GM12878 (cell line): ENCODE results near the gene VPS26A. TPM values are rescaled to one million over a fixed set of nuclear protein-coding genes. Genes with fewer than 3 reads are reported as not detected.

ENCODE experiments used
- ATAC-seq: fragments of 200-7000 bp; cut with Tn5 transposase; 3 replicates; pipeline ENCODE4 v1.9.1; 2020; ENCODE audit warnings: mild to moderate bottlenecking, moderate library complexity
- BruUV-seq: library from RNA; stranded (reverse); fragments of 400-500 nt; replicated peaks from 2 replicates; lab custom pipeline; 2021; lab: Mats Ljungman, UMichigan
- CTCF ChIA-PET: fragments of 300-600 bp; sonication (Branson Sonifier 250); formaldehyde crosslinking; extraction: SDS; loops from one replicate; lab custom pipeline; 2021; ENCODE audit warnings: inconsistent platforms; lab: Yijun Ruan, JAX
- POLR2A ChIA-PET: fragments of 350-600 bp; formaldehyde crosslinking; extraction: SDS; loops from one replicate; lab custom pipeline; 2021; ENCODE audit warnings: inconsistent platforms; lab: Charles Lee
- RAD21 ChIA-PET: fragments of 300-600 bp; sonication (Branson Sonifier 250); formaldehyde crosslinking; loops from one replicate; lab custom pipeline; 2023; ENCODE audit warnings: antibody characterized with exemption; ENCODE audit not compliant: unreplicated experiment; lab: Charles Lee
- SMC1A ChIA-PET: fragments of 300-600 bp; sonication (Branson Sonifier 250); formaldehyde crosslinking; loops from one replicate; lab custom pipeline; 2023; ENCODE audit not compliant: unreplicated experiment, uncharacterized antibody; lab: Charles Lee
- DNase-seq: peaks from one replicate; pipeline ENCODE4 v3.0.0-alpha.2; 2011; ENCODE audit warnings: low read depth, low spot score
- FAIRE-seq: peaks from 3 replicates; lab custom pipeline; 2011; peaks lifted over from hg19 to GRCh38; lab: Jason Lieb, UNC
- H2AFZ ChIP-seq: 2 replicates; pipeline ENCODE4 v1.6.0; 2011; ENCODE audit warnings: low read depth, low read length, control low read depth; ENCODE audit not compliant: control insufficient read depth
- H3K27ac ChIP-seq: 2 replicates; pipeline ENCODE4 v1.5.1; 2011; ENCODE audit warnings: control low read depth; ENCODE audit not compliant: control insufficient read depth, insufficient read depth
- H3K27me3 ChIP-seq, 2 experiments: replicated peaks in 1 of 2; 2 replicates each; pipeline versions ENCODE4 v1.6.0 to v1.6.1; 2011; ENCODE audit warnings: low read length in 1 of 2; ENCODE audit not compliant: control insufficient read depth in 2 of 2, insufficient read depth in 2 of 2
- H3K36me3 ChIP-seq, 2 experiments: 2 replicates each; pipeline ENCODE4 v1.5.1; 2011; ENCODE audit warnings: low read length in 1 of 2; ENCODE audit not compliant: control insufficient read depth in 2 of 2, insufficient read depth in 2 of 2
- H3K4me1 ChIP-seq: 2 replicates; pipeline ENCODE4 v1.6.1; 2011; ENCODE audit warnings: mild to moderate bottlenecking, low read length, moderate library complexity, mixed read lengths; ENCODE audit not compliant: control insufficient read depth, insufficient read depth
- H3K4me2 ChIP-seq: 2 replicates; pipeline ENCODE4 v1.6.0; 2011; ENCODE audit warnings: control low read depth; ENCODE audit not compliant: control insufficient read depth, insufficient read depth
- H3K4me3 ChIP-seq: fragments of 200-600 bp; sonication (generic); 2 replicates; pipeline ENCODE4 v1.5.1; 2016
- H3K79me2 ChIP-seq: 2 replicates; pipeline ENCODE4 v1.6.0; 2011; ENCODE audit warnings: low read length; ENCODE audit not compliant: control insufficient read depth, insufficient read depth
- H3K9ac ChIP-seq: 2 replicates; pipeline ENCODE4 v1.8.0; 2011; ENCODE audit warnings: low read length, control low read depth, mixed read lengths; ENCODE audit not compliant: control insufficient read depth, insufficient read depth
- H3K9me3 ChIP-seq: replicated peaks from 3 replicates; pipeline ENCODE4 v1.5.1; 2011; ENCODE audit warnings: mild to moderate bottlenecking, low read length; ENCODE audit not compliant: control insufficient read depth, insufficient read depth
- H4K20me1 ChIP-seq: 2 replicates; pipeline ENCODE4 v1.6.0; 2011; ENCODE audit not compliant: control insufficient read depth, insufficient read depth
- ASH2L ChIP-seq: fragments of 300-600, 200-600 bp; sonication (generic); IDR thresholded peaks from 2 replicates; pipeline ENCODE4 v1.6.1; 2017; ENCODE audit warnings: low read depth, mild to moderate bottlenecking, borderline replicate concordance
- FOXM1 ChIP-seq: IDR thresholded peaks from 2 replicates; pipeline ENCODE4 v1.6.1; 2012; ENCODE audit warnings: low read depth, mild to moderate bottlenecking, inconsistent platforms, low read length, moderate library complexity
- GABPA ChIP-seq: IDR thresholded peaks from 2 replicates; pipeline ENCODE4 v1.6.1; 2014; ENCODE audit warnings: antibody characterized with exemption, low read depth, mild to moderate bottlenecking, inconsistent platforms
- JUND ChIP-seq: IDR thresholded peaks from 2 replicates; pipeline ENCODE4 v1.6.1; 2012; ENCODE audit warnings: low read depth, mild to moderate bottlenecking, low read length, improper control_type of control experiment, moderate library complexity
- POLR2AphosphoS5 ChIP-seq: IDR thresholded peaks from 2 replicates; pipeline ENCODE4 v1.6.1; 2011; ENCODE audit warnings: mild to moderate bottlenecking, low read length, inconsistent platforms
- RB1 ChIP-seq: fragments of 450-650 bp; formaldehyde crosslinking; IDR thresholded peaks from 2 replicates; pipeline ENCODE4 v1.6.1; 2017; ENCODE audit warnings: mild to moderate bottlenecking, borderline replicate concordance
- ZNF384 ChIP-seq: IDR thresholded peaks from 2 replicates; pipeline ENCODE4 v1.6.1; 2012; ENCODE audit warnings: low read depth, mild to moderate bottlenecking, low read length, improper control_type of control experiment, borderline replicate concordance
- ZZZ3 ChIP-seq: IDR thresholded peaks from 2 replicates; pipeline ENCODE4 v1.6.1; 2011; ENCODE audit warnings: low read depth; ENCODE audit not compliant: control insufficient read depth, insufficient read length
- WGBS: methylation state at CpG from one replicate; pipeline ENCODE4 v1.1.6; 2016; ENCODE audit warnings: low lambda C conversion rate; ENCODE audit not compliant: insufficient replicate concordance, insufficient coverage; ENCODE audit errors: missing lambda C conversion rate; 5-methylcytosine and 5-hydroxymethylcytosine counted together
- in situ Hi-C: fragments of 300-500 bp; cut with MboI; formaldehyde crosslinking; loops from 9 replicates; pipeline ENCODE4 v1.14.3; 2018; ENCODE audit warnings: mixed read lengths
- intact Hi-C: fragments of 100-400 bp; cut with micrococcal nuclease; formaldehyde crosslinking; loops from one replicate; pipeline ENCODE4 v1.14.2; 2022; ENCODE audit not compliant: unreplicated experiment
- polyA plus RNA-seq, 11 experiments: library from polyadenylated mRNA; depleted of rRNA in 4 of 11; unstranded in 6 of 11; stranded (reverse) in 5 of 11; fragments of >200 nt; fragmentation: Nextera tagmentation in 4 of 11; fragmentation: Illumina TruSeq in 1 of 11; extraction: Ambion mirVana in 4 of 11; extraction: Trizol in 1 of 11; gene quantifications; 1 replicate in 1 of 11; 2 replicates in 10 of 11; pipeline versions ENCODE4 v1.2.1 to v1.2.3, GENCODE V29; 2011 to 2016; ENCODE audit warnings: inconsistent platforms in 2 of 11, missing spikeins in 2 of 11, low read depth in 1 of 11
- total RNA-seq, 4 experiments: library from RNA; depleted of rRNA in 3 of 4; stranded (reverse); fragments of >200 nt in 3 of 4; fragmentation: Illumina TruSeq in 1 of 4; extraction: Trizol in 1 of 4; gene quantifications; 2 replicates each; pipeline versions ENCODE4 v1.2.1 to v1.2.3, GENCODE V29; 2013 to 2021
- TF ChIP-seq, protein P1 (sequence below): IDR thresholded peaks from 2 replicates; pipeline ENCODE4 v1.6.1; 2011; ENCODE audit warnings: mild to moderate bottlenecking, low read depth, low read length, moderate library complexity; ENCODE audit not compliant: insufficient replicate concordance
- TF ChIP-seq, protein P2 (sequence below): fragments of 450-650 bp; IDR thresholded peaks from 2 replicates; pipeline ENCODE4 v1.6.1; 2018; ENCODE audit warnings: borderline replicate concordance, mild to moderate bottlenecking; ENCODE audit not compliant: partially characterized antibody
- TF ChIP-seq, protein P3 (sequence below): fragments of 150-350 bp; IDR thresholded peaks from 2 replicates; pipeline ENCODE4 v1.6.1; 2014; ENCODE audit warnings: mild to moderate bottlenecking, low read depth, low read length
- TF ChIP-seq, protein P4 (sequence below): fragments of 450-650 bp; IDR thresholded peaks from 2 replicates; pipeline ENCODE4 v1.6.1; 2017; ENCODE audit warnings: mild to moderate bottlenecking

VPS26A gene
- total and polyA plus RNA-seq, 10 of the 15 experiments (the other 5 are each of a cell fraction or from before 2014, with no cell fraction given): 16.8 to 72.3 (median 26.8) TPM

DNA sequence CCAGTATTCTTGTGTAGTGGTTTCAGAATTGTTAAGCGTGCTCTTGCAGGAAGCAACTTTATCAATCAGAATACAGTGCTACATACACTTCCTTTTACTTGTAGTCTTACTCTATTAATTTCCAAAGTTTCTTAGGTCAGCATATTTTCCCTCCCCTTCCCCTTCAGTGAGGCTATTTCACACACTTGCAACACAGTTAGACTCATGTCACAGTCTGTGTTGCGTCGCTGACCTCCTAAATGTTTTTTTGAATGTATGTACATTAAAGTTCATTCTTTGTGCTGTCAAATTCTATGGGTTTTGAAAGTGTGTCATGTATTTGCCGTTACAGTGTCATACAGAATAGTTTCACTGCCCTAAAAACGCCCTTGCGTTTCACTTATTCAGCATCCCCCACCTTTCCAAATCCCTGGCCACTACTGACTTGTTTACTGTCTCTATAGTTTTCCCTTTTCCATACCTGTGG, 90.7 kb downstream of the VPS26A start (continued):
- TF ChIP-seq, protein P1, sequence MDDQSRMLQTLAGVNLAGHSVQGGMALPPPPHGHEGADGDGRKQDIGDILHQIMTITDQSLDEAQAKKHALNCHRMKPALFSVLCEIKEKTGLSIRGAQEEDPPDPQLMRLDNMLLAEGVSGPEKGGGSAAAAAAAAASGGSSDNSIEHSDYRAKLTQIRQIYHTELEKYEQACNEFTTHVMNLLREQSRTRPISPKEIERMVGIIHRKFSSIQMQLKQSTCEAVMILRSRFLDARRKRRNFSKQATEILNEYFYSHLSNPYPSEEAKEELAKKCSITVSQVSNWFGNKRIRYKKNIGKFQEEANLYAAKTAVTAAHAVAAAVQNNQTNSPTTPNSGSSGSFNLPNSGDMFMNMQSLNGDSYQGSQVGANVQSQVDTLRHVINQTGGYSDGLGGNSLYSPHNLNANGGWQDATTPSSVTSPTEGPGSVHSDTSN: no peak

DNA sequence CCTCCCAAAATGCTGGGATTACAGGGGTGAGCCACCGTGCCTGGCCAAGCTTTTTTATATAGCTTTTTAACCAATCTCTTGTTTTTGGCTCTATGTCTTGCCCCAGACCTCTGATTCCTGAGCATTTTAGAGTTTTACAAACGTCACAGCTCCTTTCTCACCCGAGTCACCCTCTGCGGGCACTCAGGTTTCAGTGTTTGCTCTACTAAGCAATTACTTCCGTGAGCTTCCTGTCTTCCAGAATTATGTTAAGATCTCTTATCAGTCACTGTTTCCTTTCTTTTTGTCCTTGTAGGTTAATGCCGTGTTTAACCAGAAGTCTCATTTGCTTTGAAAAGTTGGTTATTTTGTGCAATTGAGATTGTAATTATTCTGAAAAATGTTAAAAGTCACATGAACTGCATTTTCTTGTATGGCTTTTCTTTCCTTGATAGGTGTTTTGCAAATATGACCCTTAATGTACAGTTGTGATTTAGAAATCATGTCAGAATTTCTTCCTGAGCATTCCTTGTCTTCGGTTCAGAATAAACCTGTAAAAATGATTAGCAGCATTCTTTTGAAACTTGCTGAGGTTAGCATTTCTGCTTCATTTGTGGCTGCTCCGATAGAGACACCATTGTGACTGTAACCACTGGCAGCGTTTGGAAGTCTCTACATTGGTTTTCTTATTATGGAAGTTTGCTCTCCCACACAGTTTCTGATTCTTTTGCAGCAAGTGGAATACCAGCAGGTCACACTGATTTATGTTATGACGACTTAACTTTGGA, 91.6 kb downstream of the VPS26A start:
- FAIRE-seq: no peak
- CTCF ChIA-PET: interaction anchor here (1.1 to 2.0 kb wide), 3 partner anchors 10 to 211 kb away, joined by 3 to 4 read pairs (median 4); no protein-coding TSS in a partner anchor
- TF ChIP-seq, protein P2, sequence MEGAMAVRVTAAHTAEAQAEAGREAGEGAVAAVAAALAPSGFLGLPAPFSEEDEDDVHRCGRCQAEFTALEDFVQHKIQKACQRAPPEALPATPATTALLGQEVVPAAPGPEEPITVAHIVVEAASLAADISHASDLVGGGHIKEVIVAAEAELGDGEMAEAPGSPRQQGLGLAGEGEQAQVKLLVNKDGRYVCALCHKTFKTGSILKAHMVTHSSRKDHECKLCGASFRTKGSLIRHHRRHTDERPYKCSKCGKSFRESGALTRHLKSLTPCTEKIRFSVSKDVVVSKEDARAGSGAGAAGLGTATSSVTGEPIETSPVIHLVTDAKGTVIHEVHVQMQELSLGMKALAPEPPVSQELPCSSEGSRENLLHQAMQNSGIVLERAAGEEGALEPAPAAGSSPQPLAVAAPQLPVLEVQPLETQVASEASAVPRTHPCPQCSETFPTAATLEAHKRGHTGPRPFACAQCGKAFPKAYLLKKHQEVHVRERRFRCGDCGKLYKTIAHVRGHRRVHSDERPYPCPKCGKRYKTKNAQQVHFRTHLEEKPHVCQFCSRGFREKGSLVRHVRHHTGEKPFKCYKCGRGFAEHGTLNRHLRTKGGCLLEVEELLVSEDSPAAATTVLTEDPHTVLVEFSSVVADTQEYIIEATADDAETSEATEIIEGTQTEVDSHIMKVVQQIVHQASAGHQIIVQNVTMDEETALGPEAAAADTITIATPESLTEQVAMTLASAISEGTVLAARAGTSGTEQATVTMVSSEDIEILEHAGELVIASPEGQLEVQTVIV: no peak
- TF ChIP-seq GABPA: no peak
- TF ChIP-seq RB1: no peak
- TF ChIP-seq JUND: no peak
- no peak for TF ChIP-seq ASH2L
- TF ChIP-seq, protein P3, sequence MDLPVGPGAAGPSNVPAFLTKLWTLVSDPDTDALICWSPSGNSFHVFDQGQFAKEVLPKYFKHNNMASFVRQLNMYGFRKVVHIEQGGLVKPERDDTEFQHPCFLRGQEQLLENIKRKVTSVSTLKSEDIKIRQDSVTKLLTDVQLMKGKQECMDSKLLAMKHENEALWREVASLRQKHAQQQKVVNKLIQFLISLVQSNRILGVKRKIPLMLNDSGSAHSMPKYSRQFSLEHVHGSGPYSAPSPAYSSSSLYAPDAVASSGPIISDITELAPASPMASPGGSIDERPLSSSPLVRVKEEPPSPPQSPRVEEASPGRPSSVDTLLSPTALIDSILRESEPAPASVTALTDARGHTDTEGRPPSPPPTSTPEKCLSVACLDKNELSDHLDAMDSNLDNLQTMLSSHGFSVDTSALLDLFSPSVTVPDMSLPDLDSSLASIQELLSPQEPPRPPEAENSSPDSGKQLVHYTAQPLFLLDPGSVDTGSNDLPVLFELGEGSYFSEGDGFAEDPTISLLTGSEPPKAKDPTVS: no peak
- TF ChIP-seq FOXM1: no peak
- TF ChIP-seq ZNF384: no peak
- TF ChIP-seq ZZZ3: no peak
- TF ChIP-seq, protein P4, sequence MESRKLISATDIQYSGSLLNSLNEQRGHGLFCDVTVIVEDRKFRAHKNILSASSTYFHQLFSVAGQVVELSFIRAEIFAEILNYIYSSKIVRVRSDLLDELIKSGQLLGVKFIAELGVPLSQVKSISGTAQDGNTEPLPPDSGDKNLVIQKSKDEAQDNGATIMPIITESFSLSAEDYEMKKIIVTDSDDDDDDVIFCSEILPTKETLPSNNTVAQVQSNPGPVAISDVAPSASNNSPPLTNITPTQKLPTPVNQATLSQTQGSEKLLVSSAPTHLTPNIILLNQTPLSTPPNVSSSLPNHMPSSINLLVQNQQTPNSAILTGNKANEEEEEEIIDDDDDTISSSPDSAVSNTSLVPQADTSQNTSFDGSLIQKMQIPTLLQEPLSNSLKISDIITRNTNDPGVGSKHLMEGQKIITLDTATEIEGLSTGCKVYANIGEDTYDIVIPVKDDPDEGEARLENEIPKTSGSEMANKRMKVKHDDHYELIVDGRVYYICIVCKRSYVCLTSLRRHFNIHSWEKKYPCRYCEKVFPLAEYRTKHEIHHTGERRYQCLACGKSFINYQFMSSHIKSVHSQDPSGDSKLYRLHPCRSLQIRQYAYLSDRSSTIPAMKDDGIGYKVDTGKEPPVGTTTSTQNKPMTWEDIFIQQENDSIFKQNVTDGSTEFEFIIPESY: no peak
- no peak for TF ChIP-seq POLR2AphosphoS5

More for the DNA sequence above, 91.6 kb downstream of the VPS26A start:
- in situ Hi-C loops: no loop called here
- ChIA-PET SMC1A (interaction anchor here (1.3 to 3.1 kb wide), 4 partner anchors 8 to 93 kb away, joined by 3 to 10 read pairs (median 5); no protein-coding TSS in a partner anchor), POLR2A (interaction anchor here (0.6 kb wide), 1 partner anchor 652 kb away, joined by 7 read pairs; no protein-coding TSS in a partner anchor), RAD21 (interaction anchor here (2.4 kb wide), 1 partner anchor 11 kb away, joined by 11 read pairs; no protein-coding TSS in a partner anchor)
- intact Hi-C loops: no loop called here
- H3K4me3 ChIP-seq: no peak overlapping the region
- H3K9ac ChIP-seq: no peak overlapping the region
- no peak overlapping the region for H3K27ac ChIP-seq
- no peak overlapping the region for H2AFZ ChIP-seq
- H3K9me3 ChIP-seq: no peaks in the 10 kb centered on the region; the same call in 2 of the 3 replicates
- no peaks in the 10 kb centered on the region for H3K79me2 ChIP-seq
- no peak for DNase-seq
- H4K20me1 ChIP-seq: no peaks in the 10 kb centered on the region
- no peaks in the 10 kb centered on the region for H3K36me3 ChIP-seq
- 47% methylated on average over 10 of the region's 10 CpGs for WGBS
- H3K4me1 ChIP-seq: no peaks in the 10 kb centered on the region
- H3K27me3 ChIP-seq: no peaks in the 10 kb centered on the region
- no TSS peak for BruUV-seq
- ATAC-seq: no peak
- H3K4me2 ChIP-seq: no peak overlapping the region
